ENCODE data around the gene EPB41L2. TPM values are rescaled to one million over a fixed set of nuclear protein-coding genes. Genes with fewer than 3 reads are reported as not detected.
"Not testable (repeated sequence)": the region's sequence is repeated elsewhere in the genome, so short reads cannot be mapped to it uniquely, and the experiment has no call there.

Gene EPB41L2
- total RNA-seq, 4 donors from 2014 or later: 11.6 to 24.0 (median 14.6) TPM

DNA sequence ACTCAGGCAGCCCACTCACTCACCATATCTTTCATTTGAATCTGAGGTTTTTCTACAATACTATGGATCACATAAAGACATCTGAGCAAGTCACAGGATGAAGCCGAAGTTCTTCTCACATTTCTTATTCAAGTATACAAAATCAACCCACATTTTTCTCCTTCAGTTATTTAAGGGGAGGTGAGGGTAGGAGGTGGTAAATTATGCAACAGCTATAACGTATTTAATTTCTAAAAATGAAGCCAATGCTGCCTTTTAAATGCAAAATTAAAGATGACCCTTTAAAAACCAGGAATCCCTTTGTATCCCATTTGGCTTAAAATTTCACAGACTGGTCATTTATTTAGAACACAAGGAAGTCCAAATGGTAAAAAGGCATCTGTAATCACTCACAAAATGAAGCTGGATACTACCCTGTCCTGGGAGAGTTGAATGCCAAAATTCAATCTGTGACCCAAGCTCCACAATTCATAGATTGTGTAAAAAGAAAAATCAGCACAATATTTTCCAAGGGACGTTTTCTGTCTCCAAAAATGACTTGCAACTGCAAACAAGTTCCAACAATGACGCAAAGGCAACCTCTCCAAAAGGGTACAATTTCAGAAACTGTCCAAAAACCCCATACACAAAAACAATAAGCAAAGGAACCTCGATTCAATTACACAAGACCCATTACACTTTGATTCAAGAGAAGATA, 48.8 kb downstream of the EPB41L2 start:
- no peaks in the 10 kb centered on the region for H3K36me3 ChIP-seq
- no peaks in the 10 kb centered on the region for H3K9me3 ChIP-seq
- H3K4me1 ChIP-seq: peaks cover 7 to 30% of the 10 kb centered on the region in 2 donors
- no peaks in the 10 kb centered on the region for H3K27me3 ChIP-seq
- peak overlapping the region; percentile 37 to 60 (median 42) for H3K27ac ChIP-seq
- TF ChIP-seq POLR2A (IDR thresholded peaks at IDR 0.05): no peak
- TF ChIP-seq, protein P1, sequence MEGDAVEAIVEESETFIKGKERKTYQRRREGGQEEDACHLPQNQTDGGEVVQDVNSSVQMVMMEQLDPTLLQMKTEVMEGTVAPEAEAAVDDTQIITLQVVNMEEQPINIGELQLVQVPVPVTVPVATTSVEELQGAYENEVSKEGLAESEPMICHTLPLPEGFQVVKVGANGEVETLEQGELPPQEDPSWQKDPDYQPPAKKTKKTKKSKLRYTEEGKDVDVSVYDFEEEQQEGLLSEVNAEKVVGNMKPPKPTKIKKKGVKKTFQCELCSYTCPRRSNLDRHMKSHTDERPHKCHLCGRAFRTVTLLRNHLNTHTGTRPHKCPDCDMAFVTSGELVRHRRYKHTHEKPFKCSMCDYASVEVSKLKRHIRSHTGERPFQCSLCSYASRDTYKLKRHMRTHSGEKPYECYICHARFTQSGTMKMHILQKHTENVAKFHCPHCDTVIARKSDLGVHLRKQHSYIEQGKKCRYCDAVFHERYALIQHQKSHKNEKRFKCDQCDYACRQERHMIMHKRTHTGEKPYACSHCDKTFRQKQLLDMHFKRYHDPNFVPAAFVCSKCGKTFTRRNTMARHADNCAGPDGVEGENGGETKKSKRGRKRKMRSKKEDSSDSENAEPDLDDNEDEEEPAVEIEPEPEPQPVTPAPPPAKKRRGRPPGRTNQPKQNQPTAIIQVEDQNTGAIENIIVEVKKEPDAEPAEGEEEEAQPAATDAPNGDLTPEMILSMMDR (IDR thresholded peaks at IDR 0.05 in 4 of 5, conservative IDR thresholded peaks at IDR 0.05 in 1 of 5): no peak
- intact Hi-C loops (cut with DNase I; ENCODE audit: low total_unique reads) (no loop called here), in situ Hi-C loops (cut with MboI; ENCODE audit: low sequenced_read_pairs in 4 of 4) (no loop called here)
- no peak for DNase-seq
- ATAC-seq: peak in 1 of 2 donors; percentile 32
- no peak overlapping the region for H3K4me3 ChIP-seq

DNA sequence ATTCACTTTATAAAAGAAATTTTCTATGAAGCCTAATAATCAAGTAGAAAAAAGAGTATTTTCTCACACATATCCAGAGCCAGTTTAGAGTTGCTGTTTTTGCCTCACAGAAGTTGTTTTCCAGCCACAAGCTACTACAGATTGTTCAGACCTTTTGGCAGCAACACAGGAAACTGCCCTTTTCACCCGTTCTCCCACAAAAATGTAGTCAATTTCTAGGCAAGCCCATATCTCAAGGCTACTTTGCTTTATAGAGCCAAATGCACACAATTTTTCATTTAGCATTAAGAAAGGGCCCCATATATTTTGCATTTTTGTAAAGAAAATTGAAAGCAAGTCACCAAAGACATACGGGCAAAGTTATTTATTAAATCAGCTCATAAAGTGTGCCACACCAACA, 49.5 kb downstream of the EPB41L2 start:
- Histone ChIP-seq H3K4me1 (peaks cover 7 to 30% of the 10 kb centered on the region in 2 donors), H3K4me3 (peak overlapping the region in 2 of 4 donors; percentile 9 to 27), H3K36me3 (no peaks in the 10 kb centered on the region), H3K27ac (peak overlapping the region; percentile 18 to 60 (median 30)), H3K27me3 (no peaks in the 10 kb centered on the region), H3K9me3 (no peaks in the 10 kb centered on the region)
- in situ Hi-C loops (cut with MboI; ENCODE audit: low sequenced_read_pairs in 4 of 4): no loop called here
- ATAC-seq: peak in 1 of 2 donors; percentile 33
- no peak for TF ChIP-seq POLR2A (IDR thresholded peaks at IDR 0.05)
- TF ChIP-seq, protein P1 (IDR thresholded peaks at IDR 0.05 in 4 of 5, conservative IDR thresholded peaks at IDR 0.05 in 1 of 5): no peak
- intact Hi-C loops (cut with DNase I; ENCODE audit: low total_unique reads): no loop called here
- DNase-seq: no peak

DNA sequence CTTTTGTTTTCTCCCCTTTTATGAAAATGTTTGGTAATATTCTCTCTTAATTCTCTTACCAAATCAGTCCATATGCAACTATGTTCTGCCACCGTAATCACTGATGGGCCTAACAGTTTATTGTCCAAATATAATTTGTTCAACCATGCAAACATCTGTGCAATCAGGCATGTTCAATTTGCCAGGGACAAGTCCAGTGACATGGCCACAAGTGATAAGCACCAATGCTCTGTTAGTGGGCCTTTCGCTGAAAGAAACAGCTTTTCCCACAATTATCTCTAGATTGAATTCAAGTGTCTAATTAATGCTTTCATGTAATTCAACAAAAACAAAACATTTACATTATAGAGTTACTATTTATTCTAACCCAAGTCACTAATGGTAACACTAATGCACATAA, 53.3 kb downstream of the EPB41L2 start:
- H3K4me3 ChIP-seq: no peak overlapping the region
- intact Hi-C loops (cut with DNase I; ENCODE audit: low total_unique reads) (no loop called here), in situ Hi-C loops (cut with MboI; ENCODE audit: low sequenced_read_pairs in 4 of 4) (no loop called here)
- DNase-seq (no peak), ATAC-seq (no peak)
- no peak overlapping the region for H3K27ac ChIP-seq
- H3K9me3 ChIP-seq: no peaks in the 10 kb centered on the region
- no peaks in the 10 kb centered on the region for H3K27me3 ChIP-seq
- no peaks in the 10 kb centered on the region for H3K36me3 ChIP-seq
- TF ChIP-seq, protein P1 (IDR thresholded peaks at IDR 0.05 in 4 of 5, conservative IDR thresholded peaks at IDR 0.05 in 1 of 5): no peak
- TF ChIP-seq POLR2A (IDR thresholded peaks at IDR 0.05): no peak
- H3K4me1 ChIP-seq: peaks cover 4 to 17% of the 10 kb centered on the region in 2 donors

DNA sequence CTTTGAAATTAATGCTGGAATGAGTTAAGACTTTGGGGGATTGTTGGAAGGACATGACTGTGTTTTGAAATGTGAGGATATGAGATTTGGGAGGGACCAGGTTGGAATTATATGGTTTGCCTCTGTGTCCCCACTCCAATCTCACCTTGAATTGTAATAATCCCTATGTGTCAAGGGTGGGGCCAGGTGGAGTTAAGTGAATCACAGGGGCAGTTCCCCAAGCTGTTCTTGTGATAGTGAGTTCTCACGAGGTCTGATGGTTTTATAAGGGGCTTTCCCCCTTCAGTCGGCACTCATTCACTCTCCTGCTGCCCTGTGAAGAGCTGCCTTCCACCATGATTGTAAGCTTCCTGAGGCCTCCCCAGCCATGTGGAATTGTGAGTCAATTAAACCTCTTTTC, 54.1 kb downstream of the EPB41L2 start:
- intact Hi-C loops (cut with DNase I; ENCODE audit: low total_unique reads); H3K36me3 ChIP-seq; H3K9me3 ChIP-seq; H3K4me3 ChIP-seq; H3K27ac ChIP-seq; H3K27me3 ChIP-seq; ATAC-seq; DNase-seq; in situ Hi-C loops (cut with MboI; ENCODE audit: low sequenced_read_pairs in 4 of 4): not testable (repeated sequence)
- peaks cover 4 to 18% of the 10 kb centered on the region in 2 donors for H3K4me1 ChIP-seq

DNA sequence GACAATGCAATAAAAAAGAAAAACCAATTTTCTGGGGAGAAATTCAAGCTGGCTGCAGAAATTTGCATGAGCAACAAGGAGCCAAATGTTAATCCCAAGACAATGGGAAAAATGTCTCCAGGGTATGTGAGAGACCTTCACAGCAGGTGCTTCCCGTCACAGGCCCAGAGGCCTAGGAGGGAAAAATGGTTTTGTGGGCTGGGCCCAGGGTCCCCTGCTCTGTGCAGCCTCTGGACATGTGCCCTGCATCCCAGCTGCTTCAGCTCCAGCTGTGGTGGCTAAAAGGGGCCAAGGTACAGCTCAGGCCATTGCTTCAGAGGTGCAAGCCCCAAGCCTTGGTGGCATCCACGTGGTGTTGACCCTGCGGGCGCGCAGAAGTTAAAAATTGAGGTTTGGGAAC, 55.1 kb downstream of the EPB41L2 start:
- H3K36me3 ChIP-seq; H3K27me3 ChIP-seq; intact Hi-C loops (cut with DNase I; ENCODE audit: low total_unique reads); in situ Hi-C loops (cut with MboI; ENCODE audit: low sequenced_read_pairs in 4 of 4); ATAC-seq; DNase-seq; H3K27ac ChIP-seq; H3K4me3 ChIP-seq; H3K9me3 ChIP-seq: not testable (repeated sequence)
- peaks cover under 1 to 16% of the 10 kb centered on the region in 2 donors for H3K4me1 ChIP-seq
